Mesendoderm (in vitro differentiated cells): ENCODE results near the gene GRIA2.
A peak's percentile ranks its signal among the peaks of the same experiment; 100 is the strongest.

Experiments
- DNase-seq: peaks from one replicate; pipeline ENCODE4 v3.0.0; 2013
- H2AK5ac ChIP-seq: 2 replicates; pipeline ENCODE4 v1.6.1; 2013; ENCODE audit warnings: low read length, inconsistent platforms
- H2BK120ac ChIP-seq: 2 replicates; pipeline ENCODE4 v1.6.1; 2013; ENCODE audit warnings: low read depth, mild to moderate bottlenecking, low read length, moderate library complexity, mixed read lengths
- H2BK15ac ChIP-seq: replicated peaks from 2 replicates; pipeline ENCODE4 v1.6.1; 2013; ENCODE audit warnings: low read depth, mild to moderate bottlenecking, moderate library complexity
- H2BK5ac ChIP-seq: 2 replicates; pipeline ENCODE4 v1.6.1; 2013; ENCODE audit warnings: low read length, inconsistent platforms
- H3K18ac ChIP-seq: 2 replicates; pipeline ENCODE4 v1.6.1; 2013; ENCODE audit warnings: mild to moderate bottlenecking, low read length, mixed read lengths
- H3K23ac ChIP-seq: one replicate; pipeline ENCODE4 v1.6.1; 2013; ENCODE audit warnings: low read length
- H3K27ac ChIP-seq: 2 replicates; pipeline ENCODE4 v1.5.1; 2013; ENCODE audit warnings: low read depth, mild to moderate bottlenecking, inconsistent platforms, low read length, moderate library complexity
- H3K27me3 ChIP-seq: 2 replicates; pipeline ENCODE4 v1.6.1; 2013; ENCODE audit warnings: low read length, control low read depth, mild to moderate bottlenecking, inconsistent platforms; ENCODE audit not compliant: insufficient read depth, poor library complexity
- H3K36me3 ChIP-seq: 2 replicates; pipeline ENCODE4 v1.6.1; 2013; ENCODE audit warnings: low read length, inconsistent platforms; ENCODE audit not compliant: control insufficient read depth, insufficient read depth
- H3K4ac ChIP-seq: one replicate; pipeline ENCODE4 v1.6.1; 2013; ENCODE audit warnings: low read depth, mild to moderate bottlenecking, low read length, moderate library complexity
- H3K4me1 ChIP-seq: 2 replicates; pipeline ENCODE4 v1.6.1; 2013; ENCODE audit warnings: low read depth, low read length, inconsistent platforms; ENCODE audit not compliant: control insufficient read depth
- H3K4me2 ChIP-seq: 2 replicates; pipeline ENCODE4 v1.6.1; 2013; ENCODE audit warnings: low read length
- H3K4me3 ChIP-seq: 2 replicates; pipeline ENCODE4 v1.5.1; 2013; ENCODE audit warnings: mild to moderate bottlenecking, low read length
- H3K56ac ChIP-seq: one replicate; pipeline ENCODE4 v1.6.1; 2013; ENCODE audit warnings: low read length
- H3K79me1 ChIP-seq: 2 replicates; pipeline ENCODE4 v1.6.1; 2013; ENCODE audit warnings: low read length, inconsistent platforms
- H3K79me2 ChIP-seq: 2 replicates; pipeline ENCODE4 v1.6.1; 2013; ENCODE audit warnings: mild to moderate bottlenecking, low read length; ENCODE audit not compliant: control insufficient read depth, insufficient read depth
- H3K9ac ChIP-seq: 2 replicates; pipeline ENCODE4 v1.6.1; 2013; ENCODE audit warnings: low read length, inconsistent platforms
- H4K5ac ChIP-seq: one replicate; pipeline ENCODE4 v1.6.1; 2013; ENCODE audit warnings: low read length
- H4K8ac ChIP-seq: one replicate; pipeline ENCODE4 v1.6.1; 2013; ENCODE audit warnings: low read depth, mild to moderate bottlenecking, control low read depth, low read length, moderate library complexity
- WGBS: extraction: QIAGEN DNeasy Blood & Tissue Kit; methylation state at CpG from one replicate; pipeline ENCODE4 v1.1.7; 2013; ENCODE audit warnings: low lambda C conversion rate, missing lambda C conversion rate; ENCODE audit not compliant: insufficient coverage; ENCODE audit errors: extremely low coverage; 5-methylcytosine and 5-hydroxymethylcytosine counted together

GRIA2 gene

GRCh38 chr4:157221895-157222770, 1.6 kb downstream of the GRIA2 start:
- peak overlapping the region; percentile 64 for H3K9ac ChIP-seq
- peak; percentile 78 for DNase-seq
- H3K27me3 ChIP-seq, result peaks cover 18% of the 10 kb centered on the region
- H3K18ac ChIP-seq, result peak overlapping the region; percentile 40
- no peaks in the 10 kb centered on the region for H3K36me3 ChIP-seq
- no CpG with 5 or more reads among the region's 59 CpGs for WGBS
- no peak overlapping the region for H3K27ac ChIP-seq
- no peak overlapping the region for H4K5ac ChIP-seq
- H2AK5ac ChIP-seq, result no peak overlapping the region
- H3K56ac ChIP-seq, result peak overlapping the region; percentile 65
- peak overlapping the region; percentile 53 for H3K4me2 ChIP-seq
- no peak overlapping the region for H4K8ac ChIP-seq
- H3K79me2 ChIP-seq, result no peaks in the 10 kb centered on the region
- H3K79me1 ChIP-seq, result no peaks in the 10 kb centered on the region
- no peak overlapping the region for H2BK5ac ChIP-seq
- peak overlapping the region; percentile 65 for H3K4ac ChIP-seq
- no peak overlapping the region for H2BK120ac ChIP-seq
- H3K4me1 ChIP-seq, result no peaks in the 10 kb centered on the region
- H3K4me3 ChIP-seq, result peak overlapping the region; percentile 65
- H2BK15ac ChIP-seq, result no peak overlapping the region
- H3K23ac ChIP-seq, result no peak overlapping the region

- no peak overlapping the region for H2BK120ac ChIP-seq
- peak overlapping the region; percentile 40 for H3K18ac ChIP-seq
- no peak overlapping the region for H3K23ac ChIP-seq
- no peak overlapping the region for H2AK5ac ChIP-seq
- WGBS, result no CpG with 5 or more reads among the region's 15 CpGs
- H2BK15ac ChIP-seq, result no peak overlapping the region
- peak overlapping the region; percentile 64 for H3K9ac ChIP-seq
- H3K56ac ChIP-seq, result peak overlapping the region; percentile 65
- peak overlapping the region; percentile 52 for H3K4me2 ChIP-seq
- peak overlapping the region; percentile 65 for H3K4me3 ChIP-seq
- no peaks in the 10 kb centered on the region for H3K79me1 ChIP-seq
- no peak overlapping the region for H3K27ac ChIP-seq
- peak; percentile 0 for DNase-seq
- H3K27me3 ChIP-seq, result peaks cover 18% of the 10 kb centered on the region
- peak overlapping the region; percentile 65 for H3K4ac ChIP-seq
- H4K8ac ChIP-seq, result no peak overlapping the region
- H2BK5ac ChIP-seq, result no peak overlapping the region
- no peak overlapping the region for H4K5ac ChIP-seq
- no peaks in the 10 kb centered on the region for H3K79me2 ChIP-seq
- no peaks in the 10 kb centered on the region for H3K4me1 ChIP-seq
- H3K36me3 ChIP-seq, result no peaks in the 10 kb centered on the region
Observed at GRCh38 chr4:157222771-157223160, 2.2 kb downstream of the GRIA2 start.

- Histone ChIP-seq H3K36me3 (no peaks in the 10 kb centered on the region), H2BK5ac (no peak overlapping the region), H3K27ac (no peak overlapping the region), H2BK15ac (no peak overlapping the region), H3K4me3 (no peak overlapping the region), H3K56ac (no peak overlapping the region), H3K27me3 (peaks cover 18% of the 10 kb centered on the region), H3K9ac (no peak overlapping the region), H2AK5ac (no peak overlapping the region), H4K5ac (no peak overlapping the region), H3K4ac (no peak overlapping the region), H4K8ac (no peak overlapping the region), H3K79me1 (no peaks in the 10 kb centered on the region), H3K4me1 (no peaks in the 10 kb centered on the region), H2BK120ac (no peak overlapping the region), H3K4me2 (no peak overlapping the region), H3K79me2 (no peaks in the 10 kb centered on the region), H3K23ac (no peak overlapping the region), H3K18ac (no peak overlapping the region)
- WGBS, result no CpG with 5 or more reads among the region's 1 CpG
- no peak for DNase-seq
Observed at GRCh38 chr4:157223456-157223855, 2.9 kb downstream of the GRIA2 start.

GRCh38 chr4:157225096-157225495, 4.6 kb downstream of the GRIA2 start:
- H3K4ac ChIP-seq, result no peak overlapping the region

GRCh38 chr4:157226035-157226434, 5.5 kb downstream of the GRIA2 start:
- H3K56ac ChIP-seq, result no peak overlapping the region
- no peaks in the 10 kb centered on the region for H3K79me1 ChIP-seq
- no peak overlapping the region for H3K4me2 ChIP-seq
- no peak overlapping the region for H3K4me3 ChIP-seq
- H3K9ac ChIP-seq, result no peak overlapping the region
- H3K27ac ChIP-seq, result no peak overlapping the region
- 100% methylated on average over 2 of the region's 2 CpGs for WGBS
- H3K23ac ChIP-seq, result no peak overlapping the region
- no peaks in the 10 kb centered on the region for H3K36me3 ChIP-seq
- H3K4ac ChIP-seq, result no peak overlapping the region
- DNase-seq, result no peak
- H4K5ac ChIP-seq, result no peak overlapping the region
- H2BK120ac ChIP-seq, result no peak overlapping the region
- H3K4me1 ChIP-seq, result no peaks in the 10 kb centered on the region
- no peak overlapping the region for H4K8ac ChIP-seq
- no peak overlapping the region for H2AK5ac ChIP-seq
- H2BK15ac ChIP-seq, result no peak overlapping the region
- peaks cover 9% of the 10 kb centered on the region for H3K27me3 ChIP-seq
- no peaks in the 10 kb centered on the region for H3K79me2 ChIP-seq
- no peak overlapping the region for H2BK5ac ChIP-seq
- H3K18ac ChIP-seq, result no peak overlapping the region

More at GRCh38 chr4:157225096-157225495, 4.6 kb downstream of the GRIA2 start:
- Histone ChIP-seq H3K79me1 (no peaks in the 10 kb centered on the region), H4K5ac (no peak overlapping the region), H2BK5ac (no peak overlapping the region), H3K23ac (no peak overlapping the region), H2BK120ac (no peak overlapping the region), H3K36me3 (no peaks in the 10 kb centered on the region), H3K56ac (no peak overlapping the region), H4K8ac (no peak overlapping the region), H3K4me2 (no peak overlapping the region), H2AK5ac (no peak overlapping the region), H3K9ac (no peak overlapping the region), H2BK15ac (no peak overlapping the region), H3K27me3 (peaks cover 14% of the 10 kb centered on the region), H3K79me2 (no peaks in the 10 kb centered on the region), H3K4me3 (no peak overlapping the region), H3K18ac (no peak overlapping the region), H3K27ac (no peak overlapping the region), H3K4me1 (no peaks in the 10 kb centered on the region)
- 100% methylated on average over 1 of the region's 2 CpGs for WGBS
- DNase-seq, result no peak
